Neural cell (in vitro differentiated cells): ENCODE measurements around the gene RPRD1A. TPM values are rescaled to one million over a fixed set of nuclear protein-coding genes. Genes with fewer than 3 reads are reported as not detected.

ENCODE experiments used
- H2AFZ ChIP-seq: fragments of 200-600, 300-800 bp; sonication (generic), shearing (Covaris generic); 2 replicates; pipeline ENCODE4 v1.6.0; 2014; ENCODE audit warnings: low read depth, mild to moderate bottlenecking, antibody characterized with exemption, low read length, moderate library complexity
- H3F3A ChIP-seq: fragments of 200-600 bp; shearing (Covaris generic); 2 replicates; pipeline ENCODE4 v1.6.1; 2016; ENCODE audit warnings: mild to moderate bottlenecking, moderate library complexity, mixed read lengths, antibody characterized with exemption, low read length; ENCODE audit not compliant: insufficient read depth, poor library complexity, severe bottlenecking
- H3K27ac ChIP-seq: fragments of 200-600, 300-800 bp; sonication (generic), shearing (Covaris generic); 2 replicates; pipeline ENCODE4 v1.5.1; 2014; ENCODE audit warnings: mild to moderate bottlenecking, low read length, moderate library complexity
- H3K27me3 ChIP-seq: fragments of 300-800, 200-600 bp; sonication (generic), shearing (Covaris generic); 2 replicates; pipeline ENCODE4 v1.6.0; 2014; ENCODE audit warnings: mild to moderate bottlenecking, low read depth, low read length, moderate library complexity; ENCODE audit not compliant: insufficient read depth
- H3K36me3 ChIP-seq: fragments of 300-800, 200-600 bp; sonication (generic), shearing (Covaris generic); 2 replicates; pipeline ENCODE4 v1.5.1; 2014; ENCODE audit warnings: mild to moderate bottlenecking, antibody characterized with exemption, low read length, moderate library complexity; ENCODE audit not compliant: insufficient read depth
- H3K4me2 ChIP-seq: fragments of 300-800, 200-600 bp; sonication (generic), shearing (Covaris generic); 2 replicates; pipeline ENCODE4 v1.6.0; 2014; ENCODE audit warnings: mild to moderate bottlenecking, low read length
- H3K4me3 ChIP-seq: fragments of 300-800, 200-600 bp; sonication (generic), shearing (Covaris generic); 2 replicates; pipeline ENCODE4 v1.5.1; 2014; ENCODE audit warnings: mild to moderate bottlenecking, low read length, moderate library complexity
- H3K79me2 ChIP-seq: fragments of 200-600 bp; shearing (Covaris generic); replicated peaks from 2 replicates; pipeline ENCODE4 v1.6.0; 2014; ENCODE audit warnings: mild to moderate bottlenecking, low read length, moderate library complexity; ENCODE audit not compliant: insufficient read depth
- H3K9ac ChIP-seq: fragments of 300-800, 200-600 bp; sonication (generic), shearing (Covaris generic); 2 replicates; pipeline ENCODE4 v1.6.1; 2016; ENCODE audit warnings: mild to moderate bottlenecking, low read length, mixed read lengths
- H3K9me2 ChIP-seq: fragments of 200-600 bp; shearing (Covaris generic); 2 replicates; pipeline ENCODE4 v1.6.1; 2016; ENCODE audit warnings: mild to moderate bottlenecking, low read length, mixed read lengths; ENCODE audit not compliant: insufficient read depth
- H3K9me3 ChIP-seq: fragments of 200-600, 300-800 bp; sonication (generic), shearing (Covaris generic); 2 replicates; pipeline ENCODE4 v1.6.1; 2016; ENCODE audit warnings: mild to moderate bottlenecking, mixed run types, low read length, moderate library complexity, mixed read lengths
- H4K20me1 ChIP-seq: fragments of 200-600 bp; shearing (Covaris generic); 2 replicates; pipeline ENCODE4 v1.6.1; 2016; ENCODE audit warnings: mild to moderate bottlenecking, mixed run types; ENCODE audit not compliant: insufficient read depth
- EP300 ChIP-seq: fragments of 450-650 bp; conservative IDR thresholded peaks from 2 replicates; pipeline ENCODE4 v1.6.1; 2014; ENCODE audit warnings: antibody characterized with exemption, mild to moderate bottlenecking, moderate library complexity; ENCODE audit not compliant: poor library complexity, severe bottlenecking
- EZH2 ChIP-seq: fragments of 200-600, 300-800 bp; shearing (Covaris generic), sonication (generic); IDR thresholded peaks from 2 replicates; pipeline ENCODE4 v1.6.1; 2014; ENCODE audit warnings: antibody characterized with exemption, low read length, borderline replicate concordance, mild to moderate bottlenecking; ENCODE audit not compliant: insufficient read depth, poor library complexity, severe bottlenecking
- MXI1 ChIP-seq: fragments of 450-650 bp; conservative IDR thresholded peaks from 2 replicates; pipeline ENCODE4 v1.6.1; 2014; ENCODE audit warnings: antibody characterized with exemption, mild to moderate bottlenecking; ENCODE audit not compliant: poor library complexity, severe bottlenecking
- POLR2AphosphoS5 ChIP-seq: IDR thresholded peaks from 2 replicates; pipeline ENCODE4 v1.6.1; 2012
- RAD21 ChIP-seq: fragments of 450-650 bp; conservative IDR thresholded peaks from 2 replicates; pipeline ENCODE4 v1.6.1; 2014; ENCODE audit warnings: antibody characterized with exemption, mild to moderate bottlenecking, moderate library complexity
- REST ChIP-seq: IDR thresholded peaks from 2 replicates; pipeline ENCODE4 v1.6.1; 2012; ENCODE audit warnings: borderline replicate concordance
- SMC3 ChIP-seq: fragments of 450-650 bp; conservative IDR thresholded peaks from 2 replicates; pipeline ENCODE4 v1.6.1; 2014; ENCODE audit warnings: antibody characterized with exemption, mild to moderate bottlenecking, moderate library complexity; ENCODE audit not compliant: poor library complexity
- TAF1 ChIP-seq: IDR thresholded peaks from 2 replicates; pipeline ENCODE4 v1.6.1; 2012; ENCODE audit warnings: low read depth
- polyA plus RNA-seq: library from polyadenylated mRNA; depleted of rRNA; stranded (reverse); fragments of >200 nt; gene quantifications from 2 replicates; pipeline ENCODE4 v1.2.3, GENCODE V29; 2014
- TF ChIP-seq, protein P1 (sequence below): fragments of 450-650 bp; IDR thresholded peaks from 2 replicates; pipeline ENCODE4 v1.5.1; 2014; ENCODE audit warnings: antibody characterized with exemption, mild to moderate bottlenecking, moderate library complexity; ENCODE audit not compliant: poor library complexity, severe bottlenecking

RPRD1A gene
- polyA plus RNA-seq, 1 donor from 2014 or later = 129 TPM

- peaks cover 36% of the 10 kb centered on the region for H3K79me2 ChIP-seq
- no peaks in the 10 kb centered on the region for H3K36me3 ChIP-seq
- H4K20me1 ChIP-seq = no peaks in the 10 kb centered on the region
Observed at GRCh38 chr18:36031903-36032302, 35.5 kb downstream of the RPRD1A start.

DNA sequence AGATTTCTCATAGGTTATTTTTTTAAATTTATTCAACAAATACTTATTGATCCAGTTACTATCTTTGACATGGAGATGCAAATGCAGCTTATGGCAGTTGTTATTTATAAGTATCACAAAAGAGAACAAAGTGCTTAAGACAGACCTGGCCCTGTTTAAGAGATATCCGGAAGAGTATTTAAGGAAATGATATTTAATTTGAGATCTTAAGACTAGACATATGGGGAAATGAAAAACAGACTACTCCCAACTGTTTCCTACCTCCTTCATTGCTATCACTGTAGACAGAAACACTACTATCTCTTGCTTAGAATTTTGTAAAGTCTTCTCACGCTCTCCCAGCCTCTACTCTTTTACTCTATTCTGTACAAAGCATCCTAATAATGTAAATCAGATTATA is 36.0 kb downstream of the RPRD1A start:
- Histone ChIP-seq H3K27ac (no peak overlapping the region), H3K9me3 (no peaks in the 10 kb centered on the region), H2AFZ (no peak overlapping the region), H3F3A (no peaks in the 10 kb centered on the region), H3K79me2 (peaks cover 31% of the 10 kb centered on the region), H3K9ac (no peak overlapping the region), H3K9me2 (no peaks in the 10 kb centered on the region), H3K36me3 (no peaks in the 10 kb centered on the region), H3K4me3 (no peak overlapping the region), H3K4me2 (no peak overlapping the region), H4K20me1 (no peaks in the 10 kb centered on the region), H3K27me3 (no peaks in the 10 kb centered on the region)
- TF ChIP-seq EZH2 = no peak
- TF ChIP-seq EP300 = no peak
- no peak for TF ChIP-seq REST
- no peak for TF ChIP-seq TAF1
- TF ChIP-seq, protein P1, sequence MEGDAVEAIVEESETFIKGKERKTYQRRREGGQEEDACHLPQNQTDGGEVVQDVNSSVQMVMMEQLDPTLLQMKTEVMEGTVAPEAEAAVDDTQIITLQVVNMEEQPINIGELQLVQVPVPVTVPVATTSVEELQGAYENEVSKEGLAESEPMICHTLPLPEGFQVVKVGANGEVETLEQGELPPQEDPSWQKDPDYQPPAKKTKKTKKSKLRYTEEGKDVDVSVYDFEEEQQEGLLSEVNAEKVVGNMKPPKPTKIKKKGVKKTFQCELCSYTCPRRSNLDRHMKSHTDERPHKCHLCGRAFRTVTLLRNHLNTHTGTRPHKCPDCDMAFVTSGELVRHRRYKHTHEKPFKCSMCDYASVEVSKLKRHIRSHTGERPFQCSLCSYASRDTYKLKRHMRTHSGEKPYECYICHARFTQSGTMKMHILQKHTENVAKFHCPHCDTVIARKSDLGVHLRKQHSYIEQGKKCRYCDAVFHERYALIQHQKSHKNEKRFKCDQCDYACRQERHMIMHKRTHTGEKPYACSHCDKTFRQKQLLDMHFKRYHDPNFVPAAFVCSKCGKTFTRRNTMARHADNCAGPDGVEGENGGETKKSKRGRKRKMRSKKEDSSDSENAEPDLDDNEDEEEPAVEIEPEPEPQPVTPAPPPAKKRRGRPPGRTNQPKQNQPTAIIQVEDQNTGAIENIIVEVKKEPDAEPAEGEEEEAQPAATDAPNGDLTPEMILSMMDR = no peak
- no peak for TF ChIP-seq MXI1
- no peak for TF ChIP-seq POLR2AphosphoS5
- TF ChIP-seq SMC3 = no peak
- TF ChIP-seq RAD21 = no peak

More at GRCh38 chr18:36031903-36032302, 35.5 kb downstream of the RPRD1A start:
- Histone ChIP-seq H3K9ac (no peak overlapping the region), H3F3A (no peaks in the 10 kb centered on the region), H3K9me3 (no peaks in the 10 kb centered on the region), H3K4me3 (no peak overlapping the region), H3K27me3 (no peaks in the 10 kb centered on the region), H3K27ac (no peak overlapping the region), H2AFZ (no peak overlapping the region), H3K9me2 (no peaks in the 10 kb centered on the region), H3K4me2 (no peak overlapping the region)
- no peak for TF ChIP-seq EP300
- TF ChIP-seq MXI1 = no peak
- TF ChIP-seq, protein P1 = no peak
- no peak for TF ChIP-seq TAF1
- TF ChIP-seq RAD21 = no peak
- TF ChIP-seq REST = no peak
